G401.6 (cell line): Measurements from ENCODE around the gene ELAVL4.

Experiments used
- FAIRE-seq: peaks from 2 replicates; lab custom pipeline; 2012; peaks lifted over from hg19 to GRCh38; lab: Jason Lieb, UNC

Gene ELAVL4

DNA sequence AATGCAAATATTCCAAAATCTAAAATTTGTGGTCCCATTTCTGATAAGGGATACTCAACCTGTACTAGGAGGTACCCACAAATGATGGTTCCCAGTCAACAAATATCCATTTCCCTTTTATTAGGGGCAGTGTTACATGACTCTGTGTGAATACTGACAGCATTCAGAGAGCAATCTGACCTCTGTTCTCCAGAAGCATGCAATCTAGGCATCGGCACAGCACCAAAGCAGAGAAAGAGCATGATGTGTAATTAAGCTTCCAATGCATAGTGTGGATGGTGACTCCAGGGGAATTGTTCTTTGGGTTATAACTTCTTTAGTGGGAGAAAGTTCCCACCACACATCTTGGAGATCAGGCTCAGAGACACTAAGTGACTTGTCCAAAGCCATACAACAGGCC, 71.6 kb downstream of the ELAVL4 start:
- no peak for FAIRE-seq

DNA sequence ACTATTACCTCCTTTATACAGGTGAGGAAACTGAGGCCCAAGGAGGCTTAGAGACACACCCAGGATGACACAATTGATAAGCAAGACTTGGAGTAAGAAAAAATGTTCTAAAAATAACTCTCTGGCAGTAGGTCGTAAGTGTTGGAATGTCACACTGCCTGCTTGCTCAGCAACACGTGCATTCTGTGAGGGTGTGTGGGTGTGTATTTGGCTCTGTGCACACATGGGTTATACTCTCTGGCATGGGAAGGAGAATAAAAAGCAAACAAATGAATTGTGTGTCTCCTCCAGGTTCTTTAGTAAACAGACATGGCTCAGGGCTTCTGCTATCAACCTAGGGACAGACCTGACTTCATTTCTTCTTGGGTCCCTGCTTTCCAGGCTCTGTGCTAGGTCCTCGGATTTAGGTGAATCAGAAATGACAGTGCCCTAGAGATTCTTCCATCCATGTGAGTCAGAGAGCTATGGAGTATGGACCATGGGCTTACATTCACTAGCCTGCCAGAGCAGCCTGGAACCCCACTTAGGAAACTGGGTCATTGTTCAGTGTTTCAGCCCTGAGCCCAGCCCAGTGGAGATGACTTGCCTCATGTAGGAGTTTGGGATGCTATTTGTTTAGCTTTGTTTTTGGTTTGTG, 72.4 kb downstream of the ELAVL4 start:
- FAIRE-seq: no peak

DNA sequence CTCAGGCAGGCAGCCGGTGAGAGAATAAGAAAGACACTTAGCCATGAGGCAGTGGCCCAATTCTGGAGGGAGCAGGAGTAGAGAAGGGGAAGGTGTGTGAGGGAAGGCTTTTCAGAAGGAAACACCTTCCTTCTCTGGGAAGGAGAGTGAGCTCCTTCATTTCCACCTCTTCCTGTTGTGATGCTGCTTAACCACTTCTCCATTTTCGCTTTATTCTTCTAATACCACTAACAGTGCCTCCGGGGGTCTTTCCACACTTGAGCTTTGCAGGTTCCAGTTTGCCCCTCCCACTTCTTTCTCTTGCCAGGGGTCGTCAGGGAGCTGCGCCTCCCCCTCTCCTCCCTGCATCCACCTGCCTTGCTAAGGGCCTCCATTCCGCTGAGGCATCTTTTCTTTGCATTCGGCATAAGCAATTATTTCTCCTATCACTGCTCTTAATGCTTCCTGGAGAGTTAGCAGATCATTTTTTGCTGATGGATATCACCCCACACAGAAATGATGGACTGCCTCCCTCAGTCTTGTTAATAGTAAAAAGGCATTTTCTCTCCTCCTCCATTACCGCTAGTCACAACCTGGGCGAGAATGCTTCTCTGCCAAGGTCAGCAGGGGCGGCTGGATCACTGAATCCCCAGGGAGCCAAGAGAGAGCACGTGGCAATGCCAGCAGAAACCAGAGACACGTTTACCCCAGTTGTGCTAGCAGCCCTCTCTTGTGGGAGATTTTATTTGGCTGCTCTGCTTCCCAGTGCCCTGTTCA, 74.8 kb downstream of the ELAVL4 start:
- no peak for FAIRE-seq

DNA sequence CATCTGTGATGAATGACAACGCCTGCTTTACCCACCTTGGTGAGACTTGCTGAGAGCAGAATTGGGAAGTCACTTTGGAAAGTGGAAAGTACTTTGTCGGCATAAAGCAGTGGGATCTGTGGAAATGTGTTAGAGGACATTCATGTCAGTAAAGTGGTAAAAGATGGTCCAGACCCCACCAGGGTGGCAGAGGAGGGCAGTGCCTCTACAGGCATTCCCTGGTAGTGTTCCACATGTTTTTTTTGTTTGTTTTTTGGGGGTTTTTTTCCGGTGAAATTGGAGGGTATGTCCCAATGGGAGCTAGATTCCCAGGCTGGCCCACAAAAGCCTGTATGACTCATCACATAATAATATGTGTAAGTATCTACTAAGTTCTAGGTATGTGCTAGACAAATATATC, 80.6 kb downstream of the ELAVL4 start:
- no peak for FAIRE-seq

DNA sequence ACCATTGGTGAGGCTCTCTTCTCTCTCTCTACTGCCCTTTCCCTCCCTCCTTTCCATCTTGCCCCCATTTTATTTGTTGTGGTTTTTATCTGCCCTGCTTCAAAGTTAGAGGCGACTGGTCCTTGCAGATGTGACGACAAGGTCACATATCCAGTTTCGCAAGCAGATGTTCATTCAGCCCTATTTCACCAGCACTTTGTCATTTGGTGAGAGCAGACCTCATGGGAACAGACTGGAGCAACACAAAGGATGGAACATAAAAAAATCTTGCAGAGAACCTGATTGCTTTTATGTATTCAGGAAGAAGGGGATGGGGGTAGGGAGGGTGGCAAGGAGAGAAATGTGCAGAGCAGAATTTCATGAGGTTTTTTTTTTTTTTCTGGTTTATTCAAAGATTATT, 84.3 kb downstream of the ELAVL4 start:
- no peak for FAIRE-seq

DNA sequence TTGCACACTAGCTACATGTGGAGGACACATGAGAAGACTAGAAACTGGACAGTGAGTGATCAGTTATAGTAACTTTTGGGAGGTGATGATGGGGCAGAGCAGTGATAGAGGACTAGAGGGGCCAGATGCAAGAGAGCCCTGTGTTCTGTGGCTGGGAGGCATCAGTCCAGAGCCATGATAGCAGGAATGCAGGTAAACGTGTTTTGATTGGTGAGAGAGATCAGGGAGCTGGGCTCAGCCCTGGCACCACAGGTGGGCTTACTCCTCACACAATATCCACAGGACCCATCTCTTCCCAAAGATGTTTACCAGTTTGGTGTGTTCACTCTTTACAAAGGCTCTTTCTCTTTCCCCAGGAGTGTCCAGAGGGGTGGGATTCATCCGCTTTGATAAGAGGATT, 86.5 kb downstream of the ELAVL4 start:
- FAIRE-seq: no peak

DNA sequence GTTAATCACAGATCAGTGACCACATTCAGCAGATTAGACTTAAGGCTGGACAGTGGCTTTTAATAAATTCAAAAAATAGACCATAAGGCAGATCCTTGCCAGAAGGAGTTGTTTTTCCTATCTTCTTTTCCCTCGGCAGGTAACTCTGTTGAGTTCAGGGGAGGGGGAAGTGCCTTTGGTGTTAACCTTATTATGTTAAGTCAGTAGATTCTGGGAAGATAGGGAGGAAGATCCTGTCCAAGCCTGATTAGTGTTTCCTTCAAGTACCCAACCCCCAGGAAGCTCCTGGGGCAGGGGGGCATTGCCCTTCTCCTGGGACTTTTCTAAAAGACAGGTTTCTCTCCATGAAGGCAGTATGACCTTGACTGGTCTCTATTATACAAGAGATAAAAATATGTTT, 87.4 kb downstream of the ELAVL4 start:
- FAIRE-seq: no peak

DNA sequence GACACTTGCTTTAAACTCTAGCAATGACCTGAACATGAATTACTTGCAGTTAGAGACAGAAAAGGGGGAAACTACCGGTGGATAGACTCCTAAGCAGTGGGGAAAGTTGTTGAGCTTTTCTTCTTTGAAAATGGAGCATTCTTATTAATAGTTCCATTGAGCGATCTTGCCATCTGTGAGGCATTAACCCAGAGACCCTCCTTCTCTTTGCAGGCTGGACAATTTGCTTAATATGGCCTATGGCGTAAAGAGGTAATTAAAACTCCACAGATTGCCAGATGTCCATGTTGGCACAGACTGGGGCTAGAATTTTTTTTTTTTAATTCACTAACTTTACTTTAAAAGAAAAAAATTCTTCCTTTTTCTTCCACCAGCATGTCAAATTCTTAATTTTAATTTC, 88.5 kb downstream of the ELAVL4 start:
- FAIRE-seq: no peak

DNA sequence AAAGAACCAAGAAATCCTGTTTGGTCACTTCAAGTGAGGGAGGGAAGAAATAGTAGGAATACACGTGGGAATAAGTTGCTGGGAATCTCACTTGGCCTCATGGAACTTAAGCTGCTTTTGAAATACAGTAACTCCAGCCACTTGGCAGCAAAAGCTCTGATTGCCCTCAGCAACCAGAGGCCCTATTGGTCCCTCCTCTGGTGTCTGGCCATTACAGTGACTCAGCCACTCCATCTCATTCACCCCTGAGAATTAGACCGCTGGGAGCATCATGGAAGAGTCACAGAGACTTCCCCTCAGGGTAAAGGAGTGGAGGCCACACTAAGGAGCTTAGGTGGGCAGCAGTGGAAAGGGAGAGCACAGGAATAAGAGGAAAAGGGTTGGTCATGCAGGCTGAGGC, 99.6 kb downstream of the ELAVL4 start:
- FAIRE-seq: no peak

DNA sequence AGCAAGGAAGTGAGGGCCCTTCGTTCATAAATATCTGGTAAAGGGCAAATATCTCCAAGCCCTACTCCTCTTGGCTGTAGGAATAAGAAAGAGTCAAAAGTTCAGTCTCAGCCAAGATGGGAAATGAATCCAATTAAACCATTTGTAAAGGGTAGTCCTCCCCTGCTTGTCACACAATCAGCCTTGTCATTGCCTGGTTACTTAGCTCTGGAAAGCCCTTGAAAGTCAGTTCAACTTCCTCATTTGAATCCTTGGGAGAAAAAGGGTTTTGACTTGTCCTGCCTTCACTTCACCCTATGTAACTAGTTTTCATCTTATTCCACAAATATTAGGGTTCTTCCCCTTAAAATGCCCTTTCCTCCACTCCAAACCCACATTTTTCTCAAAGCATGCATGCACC, 100.0 kb downstream of the ELAVL4 start:
- FAIRE-seq: no peak

DNA sequence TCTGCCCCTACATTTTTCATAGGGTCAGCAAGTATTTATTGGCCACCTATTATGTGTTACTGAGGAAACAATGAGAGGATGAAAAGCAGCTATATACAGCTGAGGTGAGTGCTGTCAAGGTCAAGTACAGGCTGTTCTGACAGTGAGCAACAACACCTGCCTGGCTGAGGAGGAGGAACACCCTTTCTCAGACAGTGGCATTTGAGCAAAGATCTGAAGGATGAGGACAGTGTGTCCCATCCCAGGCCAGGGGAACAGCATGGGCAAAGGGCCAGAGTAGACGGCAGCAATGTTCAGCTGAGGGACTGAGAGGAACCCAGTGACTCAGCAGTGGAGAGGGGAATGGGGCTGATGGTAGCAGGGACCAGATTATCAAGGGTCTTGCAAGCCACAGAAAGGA, 101.0 kb downstream of the ELAVL4 start:
- no peak for FAIRE-seq

DNA sequence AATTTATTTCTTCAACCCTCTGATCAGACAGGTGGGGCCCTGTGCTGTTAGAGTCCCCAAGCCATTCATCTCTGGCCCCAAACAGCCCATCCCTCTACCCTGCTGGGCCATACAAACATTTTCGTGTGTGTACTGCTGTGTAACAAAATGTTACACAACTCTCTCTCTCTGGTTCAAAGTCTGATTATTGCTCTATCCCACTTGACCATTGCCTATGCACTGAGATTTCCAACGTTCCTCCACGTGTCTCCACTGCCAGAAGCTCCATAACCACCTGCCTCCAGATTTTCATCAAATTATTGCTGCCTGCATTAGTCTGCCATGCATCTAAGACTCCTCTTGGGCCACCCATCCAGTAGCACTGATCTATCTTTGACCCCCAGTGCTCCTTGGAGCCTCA, 104.8 kb downstream of the ELAVL4 start:
- no peak for FAIRE-seq

DNA sequence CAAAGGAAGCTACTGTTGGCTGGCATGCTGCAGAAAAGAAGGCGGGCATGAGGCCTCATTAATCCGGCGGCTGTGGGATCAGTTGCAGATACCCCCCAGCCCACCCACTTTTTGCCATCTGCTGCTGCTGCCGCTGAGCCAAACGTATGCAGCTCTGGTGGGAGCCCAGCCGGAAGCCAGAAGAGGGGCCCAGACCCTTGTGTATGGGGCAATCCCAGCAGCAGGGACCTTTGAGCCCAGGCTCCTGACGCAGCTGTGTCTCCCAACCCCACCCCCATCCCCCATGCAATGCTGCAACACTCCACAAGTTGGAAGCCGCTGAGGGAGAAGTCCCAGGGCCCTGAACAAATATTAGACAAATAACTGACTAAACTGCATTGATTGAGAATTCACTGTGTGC, 106.0 kb downstream of the ELAVL4 start:
- no peak for FAIRE-seq

DNA sequence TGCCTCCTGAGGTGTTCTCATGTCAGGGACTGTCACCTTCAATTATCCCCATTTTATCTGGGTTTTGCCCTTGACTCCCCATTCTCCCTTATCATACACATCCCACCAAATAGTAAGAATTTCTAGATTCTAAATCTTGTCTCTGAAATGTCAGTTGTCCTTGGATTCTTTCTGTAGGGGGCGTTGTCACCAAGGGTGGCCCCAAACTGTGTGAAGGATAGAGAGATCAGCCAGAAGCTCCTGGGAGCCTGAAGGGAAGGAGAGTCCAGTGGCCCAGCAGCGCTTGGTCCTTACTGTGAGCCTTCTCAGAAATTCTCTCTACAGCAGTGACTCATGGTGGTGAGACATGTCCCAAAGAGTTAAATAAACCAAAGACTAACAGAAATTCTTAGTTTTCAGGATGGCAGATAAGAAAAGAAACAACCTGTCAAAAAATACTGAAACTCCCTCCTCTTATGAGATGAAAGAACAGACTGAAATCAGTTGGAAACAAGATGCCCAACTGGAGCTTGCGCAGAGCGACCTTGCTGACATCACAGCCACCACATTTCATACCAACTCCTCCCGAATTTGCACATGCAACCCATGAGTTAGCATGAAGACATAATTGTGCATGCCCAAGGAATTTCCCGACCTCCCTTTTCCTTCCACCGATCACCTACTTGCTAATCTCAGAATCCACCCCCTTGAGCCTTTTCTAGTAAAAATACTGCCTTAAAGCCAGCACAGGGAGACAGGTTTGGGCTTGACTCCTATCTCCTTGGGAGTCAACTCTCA, 109.8 kb downstream of the ELAVL4 start:
- no peak for FAIRE-seq

DNA sequence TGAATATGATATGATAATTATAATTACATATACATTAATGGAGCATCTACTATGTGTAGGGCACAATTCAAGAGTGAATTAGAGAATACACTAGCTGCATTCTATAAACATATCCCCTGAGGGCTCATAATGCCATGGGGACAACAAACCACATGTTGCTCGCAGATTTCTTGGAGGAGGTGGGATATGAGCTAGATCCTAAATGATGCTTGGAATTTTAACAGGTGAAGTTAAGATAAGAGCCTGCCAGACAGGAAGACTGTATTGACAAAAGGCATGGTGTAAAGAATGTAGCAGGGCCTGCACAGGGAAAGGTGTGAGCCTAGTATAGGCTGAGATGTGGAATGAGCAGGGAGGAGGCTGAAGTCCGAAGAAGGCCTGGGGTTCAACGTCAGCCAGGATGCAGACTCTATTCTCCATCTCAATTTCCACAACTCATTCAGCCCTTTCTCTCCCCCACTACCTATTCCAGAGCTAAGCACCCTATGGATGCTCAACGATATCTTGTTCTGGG, 120.2 kb downstream of the ELAVL4 start:
- no peak for FAIRE-seq

DNA sequence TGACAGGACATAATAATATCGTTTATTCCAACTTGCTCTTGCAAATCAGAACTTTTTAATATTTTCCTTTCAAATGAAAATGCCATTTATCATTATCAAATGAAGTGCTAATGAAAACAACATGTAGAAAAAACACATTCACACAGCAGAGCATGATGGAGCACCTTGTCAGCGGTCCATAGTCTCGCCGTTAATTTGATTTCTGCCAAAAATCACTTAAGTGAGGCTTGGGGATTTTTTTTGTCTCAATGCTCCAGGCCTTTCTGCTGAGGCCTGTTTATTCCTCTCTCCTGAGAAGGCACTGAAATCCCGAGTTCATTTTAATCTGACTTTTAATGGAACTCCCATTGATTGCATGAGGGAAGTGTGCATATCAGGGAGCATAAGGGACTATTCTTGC, 122.5 kb downstream of the ELAVL4 start:
- FAIRE-seq: no peak

DNA sequence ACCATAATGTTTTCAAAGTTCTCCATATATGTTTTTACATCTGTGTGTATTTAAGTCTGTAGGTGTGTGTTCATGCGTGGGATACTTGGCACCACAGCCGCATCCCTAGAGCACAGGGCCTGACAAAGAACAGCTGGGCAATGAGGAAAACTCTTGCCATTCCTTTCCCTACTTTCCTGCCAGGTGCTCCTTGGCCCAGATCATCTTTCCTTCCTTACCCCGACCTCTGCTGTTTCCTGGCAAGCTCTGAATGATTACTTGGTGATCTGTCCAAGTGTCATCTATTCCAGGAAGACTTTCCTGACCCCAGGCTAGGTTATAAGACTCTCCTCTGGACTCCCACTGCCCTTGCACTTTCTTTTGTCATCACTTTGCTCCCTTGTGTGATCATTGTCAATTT, 123.6 kb downstream of the ELAVL4 start:
- FAIRE-seq: no peak

DNA sequence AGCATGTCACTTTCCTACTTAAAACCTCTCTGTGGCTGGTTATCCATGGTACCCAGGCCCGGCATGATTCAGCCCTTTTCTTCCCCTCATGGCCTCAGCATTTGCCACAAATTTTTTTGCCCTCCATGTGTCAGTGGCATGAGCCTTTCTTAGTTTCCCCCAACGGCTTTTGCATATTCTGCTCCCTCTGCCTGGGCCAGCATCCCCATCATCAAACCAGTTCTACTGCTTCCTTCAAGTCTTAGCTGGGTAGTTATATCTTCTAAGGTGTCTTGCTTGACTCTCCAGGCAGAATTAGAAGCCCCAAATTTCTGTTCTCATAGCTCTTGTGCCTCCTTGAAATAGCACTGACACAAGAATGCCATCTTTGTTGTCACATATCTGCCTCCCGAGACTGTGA, 127.9 kb downstream of the ELAVL4 start:
- no peak for FAIRE-seq

DNA sequence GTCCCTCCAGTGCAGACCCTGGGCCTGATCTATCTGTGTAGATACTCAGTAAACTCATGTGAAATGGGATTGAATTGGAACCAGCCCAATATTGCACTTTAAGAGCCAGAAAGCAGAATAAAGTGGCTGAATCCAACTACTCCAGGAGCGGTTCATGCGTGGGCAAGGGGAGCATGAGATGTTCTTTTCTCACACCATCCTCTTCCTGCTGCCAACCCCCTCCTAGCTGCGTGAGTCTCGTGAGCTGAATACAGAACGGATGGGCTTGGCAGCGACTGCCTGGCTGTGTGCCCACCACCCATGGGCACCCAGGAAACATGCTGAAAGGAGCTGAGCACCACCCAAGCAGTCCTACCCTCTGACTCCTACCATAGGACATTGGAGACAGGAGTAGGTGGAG, 128.3 kb downstream of the ELAVL4 start:
- no peak for FAIRE-seq

DNA sequence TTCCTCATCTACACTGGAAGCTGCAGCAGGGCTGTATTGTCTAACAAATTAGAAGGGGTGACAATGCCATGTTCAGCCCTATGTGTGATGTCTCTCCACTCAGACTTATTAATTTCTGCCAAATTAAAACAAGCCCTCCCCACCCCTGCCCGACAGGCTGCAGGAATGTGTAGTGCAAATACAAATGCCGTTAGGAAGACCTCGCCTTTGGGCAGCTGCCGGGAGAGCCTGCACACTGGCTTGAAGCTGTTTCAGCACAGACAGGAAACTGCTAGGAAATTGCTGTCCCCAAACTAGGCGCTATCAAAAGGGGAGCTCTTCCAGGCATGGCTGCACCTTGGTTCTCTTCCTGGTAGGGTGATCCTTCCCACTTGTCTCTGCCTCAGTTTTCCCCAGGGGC, 135.2 kb downstream of the ELAVL4 start:
- no peak for FAIRE-seq

DNA sequence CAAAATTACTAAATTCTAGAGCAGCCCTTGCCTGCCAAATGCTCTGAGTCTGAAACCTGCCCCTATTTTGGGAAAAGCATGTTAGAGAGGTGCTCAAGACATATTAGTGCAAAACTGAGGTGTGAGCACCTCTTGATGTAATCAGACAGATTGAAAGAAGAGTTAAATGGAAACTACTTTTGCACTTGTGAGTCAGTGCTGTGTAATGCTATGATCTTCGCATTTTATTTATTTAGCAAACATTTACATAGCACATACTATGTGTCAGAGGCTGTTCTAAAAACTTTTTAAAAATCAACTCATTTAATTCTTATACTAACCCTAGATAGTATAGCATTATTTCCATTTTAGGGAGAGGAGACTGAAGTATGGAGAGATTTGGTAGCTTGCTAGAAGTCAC, 138.1 kb downstream of the ELAVL4 start:
- FAIRE-seq: no peak

DNA sequence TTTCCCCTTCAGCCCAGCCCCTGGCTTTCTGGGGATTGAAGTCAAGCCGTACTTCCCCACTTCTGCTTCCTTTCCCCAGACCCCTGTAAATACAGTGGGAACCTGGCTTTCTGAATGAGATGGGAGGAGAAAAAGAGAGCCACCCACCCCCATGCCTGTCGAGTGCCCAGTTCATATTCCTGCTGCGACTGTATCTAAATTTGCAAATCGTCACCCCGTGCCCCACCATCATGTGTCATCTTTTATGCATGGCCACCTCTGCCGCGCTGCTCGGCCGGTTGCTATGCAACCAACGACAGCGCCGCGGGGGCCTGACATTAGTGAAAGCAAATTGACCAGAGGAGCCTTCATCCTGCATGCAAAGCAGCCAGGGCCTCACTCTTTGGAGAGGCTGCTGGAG, 143.0 kb downstream of the ELAVL4 start:
- no peak for FAIRE-seq

DNA sequence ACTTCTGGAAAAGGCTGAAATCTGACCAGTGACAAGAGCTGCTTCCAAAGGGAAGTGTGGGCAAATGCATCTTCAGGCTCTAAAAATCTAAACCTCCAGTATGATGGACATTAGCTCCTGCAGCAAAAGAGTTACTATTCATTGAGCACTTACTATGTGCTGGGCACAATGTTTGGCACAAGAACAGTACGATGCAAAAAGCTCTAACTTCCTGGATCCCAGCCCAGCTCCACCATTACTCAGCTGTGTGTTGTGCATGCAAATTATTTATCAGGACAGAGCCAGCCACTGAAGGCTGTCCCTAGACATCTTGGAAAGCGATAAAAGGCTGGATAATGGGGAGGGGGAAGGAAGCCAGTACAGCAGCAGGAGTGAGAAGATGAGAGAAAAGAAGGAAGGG, 143.5 kb downstream of the ELAVL4 start:
- no peak for FAIRE-seq
